GM10847 (cell line): ENCODE results near the gene GALNT2.

Experiments
- POLR2A ChIP-seq: IDR thresholded peaks from 2 replicates; pipeline ENCODE4 v1.6.1; 2011; ENCODE audit not compliant: insufficient read length; ENCODE audit errors: extremely low read depth

GALNT2 gene

GRCh38 chr1:230044729-230045128 is 22.3 kb upstream of the GALNT2 start:
- TF ChIP-seq POLR2A: no peak

DNA sequence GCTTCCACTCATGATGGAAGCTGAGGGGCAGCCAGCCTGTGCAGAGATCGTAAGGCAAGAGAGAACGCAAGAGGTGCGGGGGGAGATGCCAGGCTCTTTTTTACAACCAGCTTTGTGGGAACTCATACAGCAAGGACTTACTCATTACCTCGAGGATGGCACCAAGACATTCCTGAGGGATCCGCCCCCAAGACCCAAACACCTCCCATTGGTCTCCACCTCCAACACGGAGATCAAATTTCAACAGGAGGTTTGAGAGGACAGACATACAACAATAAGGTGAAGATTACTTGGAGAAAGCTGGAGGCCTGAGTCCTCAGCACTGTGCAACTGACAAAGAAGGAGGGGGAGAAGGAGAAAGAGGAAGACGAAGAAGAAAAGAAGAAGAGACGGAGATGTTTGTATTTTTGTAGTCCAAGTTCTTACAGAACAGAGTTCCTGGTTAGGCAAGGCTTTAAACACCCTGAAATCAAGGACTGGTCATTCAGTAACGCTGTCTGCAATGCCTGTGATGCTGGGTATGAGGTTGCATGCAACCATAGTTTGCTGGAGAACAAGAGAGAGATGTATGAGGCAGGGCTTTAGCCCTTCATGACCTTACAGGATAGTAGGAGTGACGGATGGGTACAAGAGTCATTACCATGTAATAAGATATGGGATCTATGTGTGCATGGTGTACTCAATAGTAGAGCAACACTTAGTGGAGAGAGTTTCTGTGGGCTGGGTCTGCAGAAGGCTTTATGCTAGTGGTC is 19.7 kb upstream of the GALNT2 start:
- TF ChIP-seq POLR2A: no peak

GRCh38 chr1:230048322-230048721 is 18.7 kb upstream of the GALNT2 start:
- TF ChIP-seq POLR2A: no peak

- no peak for TF ChIP-seq POLR2A
Measured at GRCh38 chr1:230048922-230049321, 18.1 kb upstream of the GALNT2 start.

DNA sequence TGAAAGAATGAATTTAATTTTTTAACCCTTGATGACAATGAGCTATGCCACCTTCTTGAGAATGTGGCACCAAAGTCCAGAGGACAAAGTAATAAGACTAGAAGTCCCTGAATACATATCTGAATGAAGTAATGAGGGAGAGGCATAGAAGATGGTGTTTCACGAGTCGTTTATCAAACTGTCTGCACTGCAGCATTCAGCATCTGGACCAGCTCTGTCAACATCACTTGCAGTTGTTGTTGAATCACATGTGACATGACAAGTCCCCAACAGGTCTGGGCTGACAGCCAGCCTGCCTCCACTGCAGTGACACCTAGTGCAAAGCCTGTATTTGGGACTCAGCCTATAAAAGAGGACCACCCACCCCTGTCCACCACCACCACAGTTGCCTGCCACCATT is 17.3 kb upstream of the GALNT2 start:
- no peak for TF ChIP-seq POLR2A

DNA sequence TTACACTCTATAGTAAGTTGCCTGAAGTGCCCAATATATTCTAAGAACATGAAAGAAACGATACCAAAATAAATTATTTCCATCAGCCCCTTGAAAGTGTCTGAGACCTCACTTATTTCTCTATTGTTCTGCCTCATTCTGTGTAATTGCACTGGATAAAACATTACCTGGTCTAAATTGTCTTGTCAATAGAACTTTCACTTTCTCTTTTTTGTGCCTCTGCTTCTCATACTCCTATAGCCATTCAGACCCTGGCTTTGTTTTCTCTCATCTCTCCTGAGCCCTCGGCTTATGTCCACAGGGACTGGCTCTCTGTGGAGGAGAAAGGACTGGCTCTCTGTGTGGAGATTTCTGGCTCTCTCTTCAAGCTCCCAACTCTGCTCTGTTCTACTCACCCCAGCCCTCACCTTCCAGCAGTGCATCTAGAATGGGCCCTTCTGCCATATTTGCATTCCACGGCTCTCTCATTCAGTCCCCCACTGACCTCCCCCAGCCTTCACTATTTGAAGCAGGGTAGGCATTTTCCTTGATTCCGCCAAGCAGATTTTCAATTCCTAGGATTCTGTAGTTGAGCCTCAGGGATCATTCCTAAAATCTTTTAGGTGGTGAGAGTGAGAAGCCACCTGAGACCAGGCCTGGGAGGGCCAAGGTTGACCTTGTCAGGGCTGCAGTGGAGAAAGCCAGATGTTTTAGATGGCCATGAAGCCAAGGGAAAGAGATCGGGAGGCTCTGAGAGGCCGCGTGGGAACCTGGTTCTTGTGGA is 15.9 kb upstream of the GALNT2 start:
- no peak for TF ChIP-seq POLR2A

DNA sequence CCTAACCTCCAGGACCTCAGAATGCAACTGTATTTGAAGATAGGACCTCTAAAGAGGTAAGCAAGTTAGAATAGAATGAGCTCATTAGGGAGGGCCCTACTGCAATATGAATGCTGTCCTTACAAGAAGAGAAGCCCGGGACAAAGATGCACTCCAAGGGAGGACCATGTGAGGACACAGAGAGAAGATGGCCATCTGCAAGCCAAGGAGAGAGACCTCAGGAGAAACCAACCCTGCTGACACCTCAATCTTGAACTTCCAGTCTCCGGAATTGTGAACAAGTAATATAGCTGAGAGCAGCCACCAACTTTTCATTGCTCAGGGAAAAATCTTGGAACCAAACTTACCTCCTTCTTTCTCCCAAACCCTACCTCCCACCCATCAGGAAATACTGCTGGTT is 15.0 kb upstream of the GALNT2 start:
- no peak for TF ChIP-seq POLR2A

DNA sequence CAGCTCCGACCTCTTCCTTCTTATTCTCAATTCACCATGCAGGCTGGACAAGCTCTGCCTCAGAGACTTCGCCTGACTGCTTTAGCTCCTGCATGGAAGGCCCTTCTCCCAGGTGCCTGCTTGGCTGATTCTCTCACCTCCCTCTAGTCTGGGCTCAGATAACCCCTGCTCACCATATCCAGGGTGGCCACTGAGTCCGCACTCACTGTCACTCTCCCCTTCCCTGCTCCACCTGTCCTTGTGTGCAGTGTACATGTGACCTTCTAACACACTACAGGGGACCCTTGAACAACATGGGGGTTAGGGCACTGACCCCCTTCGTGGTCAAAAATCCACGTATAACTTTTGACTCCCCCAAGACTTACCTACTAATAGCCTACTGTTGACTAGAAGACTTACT is 14.4 kb upstream of the GALNT2 start:
- TF ChIP-seq POLR2A: no peak

GRCh38 chr1:230054092-230054749 is 12.8 kb upstream of the GALNT2 start:
- no peak for TF ChIP-seq POLR2A

- no peak for TF ChIP-seq POLR2A
Measured at GRCh38 chr1:230056098-230056497, 10.9 kb upstream of the GALNT2 start.

DNA sequence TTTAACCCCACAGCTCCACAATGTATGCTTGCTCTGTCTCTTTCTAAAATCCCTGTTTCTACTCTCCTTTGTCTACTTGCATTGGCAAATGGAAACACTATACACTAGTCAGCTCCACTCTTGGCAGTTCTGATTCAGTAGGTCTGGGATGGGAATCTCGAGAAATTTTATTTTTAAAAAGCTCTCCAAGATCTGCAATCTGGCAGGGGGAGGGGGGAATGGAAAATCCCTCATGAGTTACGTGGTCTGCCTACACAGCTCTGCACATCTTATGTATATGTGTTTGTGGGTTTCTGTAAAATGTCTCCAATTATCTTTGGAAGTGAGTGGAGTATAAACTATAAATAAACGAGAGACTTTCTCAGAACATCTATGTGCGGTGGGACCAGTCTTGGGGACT is 9.9 kb upstream of the GALNT2 start:
- no peak for TF ChIP-seq POLR2A

GRCh38 chr1:230057681-230058565 is 9.1 kb upstream of the GALNT2 start:
- no peak for TF ChIP-seq POLR2A

GRCh38 chr1:230058626-230059025 is 8.4 kb upstream of the GALNT2 start:
- TF ChIP-seq POLR2A: no peak

DNA sequence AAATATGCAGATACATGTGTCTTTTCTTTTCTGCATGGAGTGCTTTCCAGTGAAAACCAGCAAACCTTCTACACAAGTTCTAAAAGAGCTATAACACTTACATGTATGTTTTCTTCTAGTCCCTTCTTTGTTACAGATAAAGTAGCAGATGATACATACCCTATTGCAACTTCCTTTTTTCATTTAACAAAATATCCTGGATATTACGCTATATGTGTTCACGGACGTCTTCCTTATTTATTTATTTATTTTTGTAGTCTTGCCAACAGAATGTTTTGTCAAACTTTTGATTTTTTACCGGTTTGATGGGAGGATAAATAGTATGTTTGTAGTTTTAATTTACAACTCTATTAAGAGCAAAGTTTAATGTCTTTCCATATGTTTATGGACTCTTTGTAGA is 5.2 kb upstream of the GALNT2 start:
- no peak for TF ChIP-seq POLR2A

- no peak for TF ChIP-seq POLR2A
Measured at GRCh38 chr1:230062521-230062920, 4.5 kb upstream of the GALNT2 start.

- TF ChIP-seq POLR2A: no peak
Measured at GRCh38 chr1:230064283-230064682, 2.8 kb upstream of the GALNT2 start.

DNA sequence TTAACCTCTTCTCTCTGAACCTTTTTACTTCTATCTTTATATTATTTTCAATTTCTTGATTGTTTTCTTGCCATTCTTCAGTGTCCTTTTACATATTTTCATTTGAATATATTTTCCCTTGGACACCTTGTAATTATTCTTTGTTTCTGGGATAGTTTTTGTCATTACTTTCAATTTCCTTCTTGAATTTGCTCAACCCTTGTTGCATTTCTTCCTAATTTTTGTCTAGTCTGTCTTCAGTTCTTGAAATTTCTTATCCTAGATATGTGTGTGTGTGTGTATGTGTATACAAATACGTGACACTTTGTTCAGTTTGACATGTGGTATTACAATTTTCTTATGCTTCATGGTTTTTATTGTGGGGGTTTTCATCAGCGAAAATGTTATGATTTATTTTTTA is 1.9 kb upstream of the GALNT2 start:
- TF ChIP-seq POLR2A: no peak
